PC-9 (cell line): ENCODE data around the gene SNAPIN. TPM values are rescaled to one million over a fixed set of nuclear protein-coding genes. Genes with fewer than 3 reads are reported as not detected.
A peak's percentile ranks its signal among the peaks of the same experiment; 100 is the strongest.

Experiments used
- BruUV-seq: library from RNA; stranded (reverse); fragments of 400-500 nt; replicated peaks from 2 replicates; lab custom pipeline; 2021; lab: Mats Ljungman, UMichigan
- CTCF ChIA-PET: fragments of 300-600 bp; sonication (Branson Sonifier 250); formaldehyde crosslinking; loops from one replicate; lab custom pipeline; 2022; ENCODE audit warnings: antibody characterized with exemption; lab: Charles Lee
- POLR2A ChIA-PET: fragments of 300-600 bp; sonication (Branson Sonifier 250); formaldehyde crosslinking; loops from one replicate; lab custom pipeline; 2022; ENCODE audit warnings: antibody characterized with exemption; ENCODE audit not compliant: unreplicated experiment; lab: Charles Lee
- DNase-seq, 2 experiments: peaks; one replicate each; pipeline versions ENCODE4 v3.0.0 to v3.0.0-alpha.2; 2015 to 2022; ENCODE audit warnings: mixed read lengths in 1 of 2
- H2AFZ ChIP-seq: fragments of 200-600 bp; sonication (generic); 2 replicates; pipeline ENCODE4 v1.8.1; 2017; ENCODE audit warnings: antibody characterized with exemption
- H3F3A ChIP-seq: fragments of 200-600 bp; sonication (generic); 2 replicates; pipeline ENCODE4 v1.8.1; 2017; ENCODE audit warnings: antibody characterized with exemption, mild to moderate bottlenecking, low read depth; ENCODE audit not compliant: insufficient read depth
- H3K27ac ChIP-seq: fragments of 200-600 bp; sonication (generic); 2 replicates; pipeline ENCODE4 v1.6.1; 2016; ENCODE audit warnings: mixed run types
- H3K27me3 ChIP-seq: fragments of 200-600 bp; sonication (generic); 2 replicates; pipeline ENCODE4 v1.6.1; 2016; ENCODE audit warnings: low read depth, mixed run types; ENCODE audit not compliant: insufficient read depth
- H3K36me3 ChIP-seq: fragments of 200-600 bp; sonication (generic); 2 replicates; pipeline ENCODE4 v1.6.1; 2016; ENCODE audit warnings: low read depth, mixed run types
- H3K4me1 ChIP-seq: fragments of 200-600 bp; sonication (generic); replicated peaks from 2 replicates; pipeline ENCODE4 v1.6.1; 2016; ENCODE audit warnings: mixed run types; ENCODE audit not compliant: insufficient read depth
- H3K4me2 ChIP-seq: fragments of 200-600 bp; sonication (generic); 2 replicates; pipeline ENCODE4 v1.6.1; 2017; ENCODE audit warnings: mixed run types
- H3K4me3 ChIP-seq: fragments of 200-600 bp; sonication (generic); 2 replicates; pipeline ENCODE4 v1.6.1; 2016; ENCODE audit warnings: mixed run types
- H3K79me2 ChIP-seq: fragments of 200-600 bp; sonication (generic); 2 replicates; pipeline ENCODE4 v1.6.1; 2017; ENCODE audit warnings: low read depth, mixed run types
- H3K9me2 ChIP-seq: fragments of 200-600 bp; sonication (generic); 2 replicates; pipeline ENCODE4 v1.8.1; 2017; ENCODE audit warnings: mild to moderate bottlenecking; ENCODE audit not compliant: insufficient read depth
- H3K9me3 ChIP-seq: fragments of 200-600 bp; sonication (generic); 2 replicates; pipeline ENCODE4 v1.8.1; 2016; ENCODE audit warnings: low read depth; ENCODE audit not compliant: insufficient read depth
- H4K20me1 ChIP-seq: fragments of 200-600 bp; sonication (generic); 2 replicates; pipeline ENCODE4 v1.8.1; 2017; ENCODE audit not compliant: insufficient read depth
- CTCF ChIP-seq: fragments of 200-600 bp; sonication (generic); conservative IDR thresholded peaks from 2 replicates; pipeline ENCODE4 v1.6.1; 2017; ENCODE audit warnings: mixed run types, antibody characterized with exemption, mild to moderate bottlenecking, moderate library complexity
- EZH2 ChIP-seq: fragments of 200-600 bp; sonication (generic); IDR thresholded peaks from 2 replicates; pipeline ENCODE4 v1.8.0; 2017; ENCODE audit warnings: antibody characterized with exemption, low read depth
- intact Hi-C: fragments of 100-400 bp; cut with micrococcal nuclease; formaldehyde crosslinking; loops from one replicate; pipeline ENCODE4 v1.10.0; 2022; ENCODE audit not compliant: unreplicated experiment
- total RNA-seq: library from RNA; stranded (reverse); gene quantifications from 2 replicates; pipeline ENCODE4 v1.2.3, GENCODE V29; 2021

Gene SNAPIN
- total RNA-seq, 1 experiment from 2014 or later: 29.5 TPM

GRCh38 chr1:153659656-153660055, 1.2 kb downstream of the SNAPIN start:
- Histone ChIP-seq H2AFZ (no peak overlapping the region), H3K27ac (no peak overlapping the region), H3K36me3 (peaks cover 21% of the 10 kb centered on the region), H3K27me3 (no peaks in the 10 kb centered on the region), H3K9me3 (no peaks in the 10 kb centered on the region), H3K4me2 (peak overlapping the region; percentile 80), H3K9me2 (no peaks in the 10 kb centered on the region), H3F3A (peaks cover 57% of the 10 kb centered on the region), H4K20me1 (no peaks in the 10 kb centered on the region; the same call in 1 of the 2 replicates), H3K79me2 (peaks cover 12% of the 10 kb centered on the region), H3K4me3 (peak overlapping the region; percentile 72; the same call in 1 of the 2 replicates), H3K4me1 (peaks cover 6% of the 10 kb centered on the region)
- DNase-seq: no peak
- TF ChIP-seq EZH2 (no peak), CTCF (no peak)
- CTCF ChIA-PET: no interaction called here
- intact Hi-C loops: loop anchor here (5.0 kb wide), 1 partner anchor 87 kb away; no protein-coding TSS in a partner anchor
- no TSS peak for BruUV-seq
- POLR2A ChIA-PET: interaction anchor here (0.6 to 0.7 kb wide), 3 partner anchors 25 to 608 kb away, joined by 3 to 4 read pairs (median 3); no protein-coding TSS in a partner anchor

- peaks cover 36% of the 10 kb centered on the region for H3K36me3 ChIP-seq
- no peaks in the 10 kb centered on the region for H3K9me3 ChIP-seq
- peaks cover 13% of the 10 kb centered on the region for H3K79me2 ChIP-seq
- H3K4me1 ChIP-seq: peaks cover 6% of the 10 kb centered on the region
- no peak for DNase-seq
- BruUV-seq: no TSS peak
- no peak overlapping the region for H3K27ac ChIP-seq
- no peaks in the 10 kb centered on the region for H3K9me2 ChIP-seq
- no peak overlapping the region for H3K4me3 ChIP-seq
- ChIA-PET POLR2A (interaction anchor here (0.6 kb wide), 1 partner anchor 27 kb away, joined by 6 read pairs; the partner anchor contains the start of gene CHTOP), CTCF (no interaction called here)
- intact Hi-C loops: no loop called here
- no peaks in the 10 kb centered on the region for H3K27me3 ChIP-seq
- H3F3A ChIP-seq: peaks cover 64% of the 10 kb centered on the region
- no peaks in the 10 kb centered on the region; the same call in 1 of the 2 replicates for H4K20me1 ChIP-seq
- no peak overlapping the region for H3K4me2 ChIP-seq
- TF ChIP-seq CTCF (no peak), EZH2 (no peak)
- no peak overlapping the region for H2AFZ ChIP-seq
Observed at GRCh38 chr1:153661111-153661708, 2.7 kb downstream of the SNAPIN start.

GRCh38 chr1:153662269-153662668, 3.8 kb downstream of the SNAPIN start:
- Histone ChIP-seq H2AFZ (no peak overlapping the region), H3K4me1 (peaks cover 6% of the 10 kb centered on the region), H3K79me2 (peaks cover 24% of the 10 kb centered on the region), H3K4me3 (no peak overlapping the region), H3F3A (peaks cover 71% of the 10 kb centered on the region), H4K20me1 (no peaks in the 10 kb centered on the region; the same call in 1 of the 2 replicates), H3K9me3 (no peaks in the 10 kb centered on the region), H3K36me3 (peaks cover 45% of the 10 kb centered on the region), H3K4me2 (no peak overlapping the region), H3K9me2 (no peaks in the 10 kb centered on the region), H3K27me3 (no peaks in the 10 kb centered on the region), H3K27ac (0 out of 2 replicates have a peak overlapping the region, but pooled peaks have one; percentile 22)
- BruUV-seq: TSS peak; percentile 5
- intact Hi-C loops: no loop called here
- ChIA-PET POLR2A (interaction anchor here (0.6 kb wide), 1 partner anchor 96 kb away, joined by 3 read pairs; no protein-coding TSS in a partner anchor), CTCF (no interaction called here)
- DNase-seq: no peak
- TF ChIP-seq CTCF (no peak), EZH2 (no peak)
